Testis (tissue), 2 donors: Measurements from ENCODE around the gene ANKS1B.

ENCODE experiments used
- POLR2A ChIP-seq: fragments of 450-650 bp; IDR thresholded peaks from one replicate; pipeline ENCODE4 v1.6.1; 2017; ENCODE audit warnings: antibody characterized with exemption, mild to moderate bottlenecking, moderate library complexity
- TF ChIP-seq, protein P1 (sequence below), 3 experiments: fragments of 450-650 bp in 2 of 3; fragments of 200-600 bp in 1 of 3; sonication (generic) in 1 of 3; IDR thresholded peaks; one replicate each; pipeline ENCODE4 v1.5.1; 2016 to 2019; ENCODE audit warnings: antibody characterized with exemption in 3 of 3, mild to moderate bottlenecking in 2 of 3, moderate library complexity in 1 of 3

DNA sequence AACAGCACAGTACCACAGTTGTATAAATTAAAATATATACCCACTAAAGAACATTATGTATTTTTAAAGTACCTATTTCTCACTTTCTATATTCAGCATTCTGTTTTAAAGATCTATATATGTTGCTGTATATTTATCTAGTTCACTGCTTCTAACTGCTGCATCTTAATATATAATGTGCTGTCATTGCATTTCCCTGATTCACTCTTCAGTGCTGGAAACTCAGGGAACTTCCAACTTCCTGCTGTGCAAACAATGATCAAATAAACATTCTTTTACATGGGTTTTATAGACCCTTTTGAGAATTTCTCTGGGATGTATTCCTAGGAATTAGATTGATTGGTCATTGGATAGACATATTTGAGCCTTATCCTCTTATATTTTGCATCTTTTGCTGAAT, 960.5 kb downstream of the ANKS1B start:
- TF ChIP-seq, protein P1, sequence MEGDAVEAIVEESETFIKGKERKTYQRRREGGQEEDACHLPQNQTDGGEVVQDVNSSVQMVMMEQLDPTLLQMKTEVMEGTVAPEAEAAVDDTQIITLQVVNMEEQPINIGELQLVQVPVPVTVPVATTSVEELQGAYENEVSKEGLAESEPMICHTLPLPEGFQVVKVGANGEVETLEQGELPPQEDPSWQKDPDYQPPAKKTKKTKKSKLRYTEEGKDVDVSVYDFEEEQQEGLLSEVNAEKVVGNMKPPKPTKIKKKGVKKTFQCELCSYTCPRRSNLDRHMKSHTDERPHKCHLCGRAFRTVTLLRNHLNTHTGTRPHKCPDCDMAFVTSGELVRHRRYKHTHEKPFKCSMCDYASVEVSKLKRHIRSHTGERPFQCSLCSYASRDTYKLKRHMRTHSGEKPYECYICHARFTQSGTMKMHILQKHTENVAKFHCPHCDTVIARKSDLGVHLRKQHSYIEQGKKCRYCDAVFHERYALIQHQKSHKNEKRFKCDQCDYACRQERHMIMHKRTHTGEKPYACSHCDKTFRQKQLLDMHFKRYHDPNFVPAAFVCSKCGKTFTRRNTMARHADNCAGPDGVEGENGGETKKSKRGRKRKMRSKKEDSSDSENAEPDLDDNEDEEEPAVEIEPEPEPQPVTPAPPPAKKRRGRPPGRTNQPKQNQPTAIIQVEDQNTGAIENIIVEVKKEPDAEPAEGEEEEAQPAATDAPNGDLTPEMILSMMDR (IDR thresholded peaks at IDR 0.05) = no peak
- TF ChIP-seq POLR2A = no peak
